HG02588 (cell line): ENCODE results near the gene TMX1.
A peak's percentile ranks its signal among the peaks of the same experiment; 100 is the strongest.
"Not testable (repeated sequence)": the region's sequence is repeated elsewhere in the genome, so short reads cannot be mapped to it uniquely, and the experiment has no call there.

Experiments used
- ATAC-seq: cut with Tn5 transposase; IDR thresholded peaks from one replicate; pipeline ENCODE4 v1.9.1; 2021; ENCODE audit warnings: mild to moderate bottlenecking, moderate library complexity; ENCODE audit not compliant: unreplicated experiment

Gene TMX1, protein sequence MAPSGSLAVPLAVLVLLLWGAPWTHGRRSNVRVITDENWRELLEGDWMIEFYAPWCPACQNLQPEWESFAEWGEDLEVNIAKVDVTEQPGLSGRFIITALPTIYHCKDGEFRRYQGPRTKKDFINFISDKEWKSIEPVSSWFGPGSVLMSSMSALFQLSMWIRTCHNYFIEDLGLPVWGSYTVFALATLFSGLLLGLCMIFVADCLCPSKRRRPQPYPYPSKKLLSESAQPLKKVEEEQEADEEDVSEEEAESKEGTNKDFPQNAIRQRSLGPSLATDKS

DNA sequence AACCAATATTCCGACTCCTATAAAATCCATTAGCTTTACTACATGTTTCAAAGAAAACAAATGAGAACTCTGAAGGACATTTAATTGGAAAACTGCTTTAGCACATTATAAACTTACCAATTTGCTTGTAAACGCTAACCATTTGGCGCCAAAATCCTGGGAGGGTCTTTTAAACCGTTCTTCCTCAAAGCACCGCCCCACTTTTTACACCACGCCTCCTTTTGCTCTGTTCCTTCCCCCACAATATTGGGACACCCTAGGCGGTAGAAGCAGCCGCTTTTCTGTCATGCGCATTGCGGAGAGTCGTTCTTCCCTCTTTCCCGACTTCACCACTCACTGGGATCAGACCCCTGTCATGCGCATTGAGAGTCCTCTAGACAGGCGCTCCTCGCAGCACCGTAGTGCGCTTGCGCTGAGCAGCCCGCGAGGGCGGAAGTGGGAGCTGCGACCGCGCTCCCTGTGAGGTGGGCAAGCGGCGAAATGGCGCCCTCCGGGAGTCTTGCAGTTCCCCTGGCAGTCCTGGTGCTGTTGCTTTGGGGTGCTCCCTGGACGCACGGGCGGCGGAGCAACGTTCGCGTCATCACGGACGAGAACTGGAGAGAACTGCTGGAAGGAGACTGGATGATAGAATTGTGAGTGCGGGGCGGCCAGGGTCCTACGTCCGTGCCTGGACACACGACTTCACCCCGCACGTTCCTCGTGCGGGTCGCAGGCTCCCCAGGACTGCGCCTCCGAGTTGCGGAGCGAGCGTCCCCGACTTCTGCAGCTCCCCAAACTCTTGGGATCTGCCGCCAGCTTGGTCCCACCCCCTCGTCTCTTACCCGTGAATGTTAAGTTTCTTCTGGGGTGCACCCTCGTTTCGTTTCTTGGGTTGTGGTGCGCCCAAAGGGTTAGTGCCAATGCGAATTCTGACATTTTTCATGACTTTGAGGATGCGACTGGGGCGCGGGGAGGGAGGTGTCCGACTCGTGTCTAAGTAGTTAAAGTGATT lies at the start of gene TMX1:
TSS of gene TMX1 (plus strand) at position 435 of the 991 bp plus-strand sequence. CDS start at position 481, 46 bp downstream.
- ATAC-seq: peak; percentile 83

- no peak for ATAC-seq
These were observed 38.2 kb upstream of the TMX1 start for GRCh38 chr14:51201890-51202289.

- peak; percentile 69 for ATAC-seq
These were observed 37.0 kb upstream of the TMX1 start for GRCh38 chr14:51202914-51203665.

DNA sequence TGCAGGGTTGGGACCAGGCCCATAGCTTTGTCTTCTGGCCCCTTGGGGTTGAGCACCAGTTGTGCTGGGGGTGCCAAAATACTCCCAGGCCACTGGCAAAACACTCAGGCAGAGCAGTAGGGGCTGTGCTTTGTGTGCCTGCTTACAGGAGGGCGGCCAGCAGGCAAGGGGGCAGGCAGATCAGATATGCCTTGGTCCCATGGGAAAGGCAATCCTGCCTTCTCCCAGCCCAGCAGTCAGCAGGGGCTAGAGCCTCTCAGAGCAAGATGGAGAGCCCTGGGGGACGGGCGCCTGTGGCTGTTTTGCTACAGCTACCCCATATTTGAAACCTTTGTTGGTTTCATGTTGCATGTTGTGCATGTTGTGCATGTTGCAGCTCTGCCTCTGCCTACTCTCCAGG lies 36.2 kb upstream of the TMX1 start:
- no peak for ATAC-seq

DNA sequence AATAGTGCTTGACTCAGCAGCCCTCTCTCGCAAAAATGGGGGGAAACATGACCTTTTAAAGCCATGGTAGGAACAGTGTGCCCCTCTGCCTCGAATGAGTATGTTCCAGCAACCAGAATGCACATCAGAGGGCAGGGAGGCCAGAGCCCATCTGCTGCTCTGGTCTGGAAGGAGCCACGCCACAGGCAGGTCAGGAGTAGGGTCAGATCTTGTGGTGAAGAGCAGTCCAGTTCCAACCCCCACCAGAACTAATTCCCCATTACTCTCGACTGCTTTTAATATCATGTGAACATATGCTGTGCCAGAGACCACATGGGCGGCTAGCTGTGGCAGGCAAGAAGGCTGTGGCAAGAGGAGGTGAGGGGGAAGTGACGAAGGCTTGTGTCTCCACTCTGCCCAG lies 34.6 kb upstream of the TMX1 start:
- ATAC-seq: no peak

GRCh38 chr14:51206462-51206861 lies 33.6 kb upstream of the TMX1 start:
- ATAC-seq: no peak

DNA sequence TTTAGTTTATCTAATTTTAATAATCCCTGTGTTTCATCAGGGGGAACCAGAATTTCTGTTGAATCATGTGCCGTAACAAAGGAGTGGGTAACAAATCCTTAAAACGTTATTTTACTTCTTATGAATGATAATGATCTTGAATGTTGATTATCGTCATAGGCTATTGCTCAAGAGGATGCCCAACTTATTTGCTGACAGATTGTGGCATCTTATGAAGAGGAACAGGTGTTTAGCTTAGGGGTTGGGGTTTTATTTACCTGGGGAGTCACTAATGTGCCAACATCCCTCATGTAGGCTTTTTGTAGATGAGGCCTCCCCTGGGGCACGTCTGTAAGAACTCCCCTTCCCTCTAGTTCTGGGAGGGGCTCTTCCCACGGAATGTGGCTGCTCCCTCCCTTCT lies 32.4 kb upstream of the TMX1 start:
- no peak for ATAC-seq

- no peak for ATAC-seq
These were observed 31.1 kb upstream of the TMX1 start for GRCh38 chr14:51208982-51209381.

- peak; percentile 45 for ATAC-seq
These were observed 30.6 kb upstream of the TMX1 start for GRCh38 chr14:51209457-51209856.

GRCh38 chr14:51210594-51210993 lies 29.5 kb upstream of the TMX1 start:
- no peak for ATAC-seq

- ATAC-seq: no peak
These were observed 28.9 kb upstream of the TMX1 start for GRCh38 chr14:51211149-51211548.

GRCh38 chr14:51216602-51217001 lies 23.4 kb upstream of the TMX1 start:
- ATAC-seq: no peak

DNA sequence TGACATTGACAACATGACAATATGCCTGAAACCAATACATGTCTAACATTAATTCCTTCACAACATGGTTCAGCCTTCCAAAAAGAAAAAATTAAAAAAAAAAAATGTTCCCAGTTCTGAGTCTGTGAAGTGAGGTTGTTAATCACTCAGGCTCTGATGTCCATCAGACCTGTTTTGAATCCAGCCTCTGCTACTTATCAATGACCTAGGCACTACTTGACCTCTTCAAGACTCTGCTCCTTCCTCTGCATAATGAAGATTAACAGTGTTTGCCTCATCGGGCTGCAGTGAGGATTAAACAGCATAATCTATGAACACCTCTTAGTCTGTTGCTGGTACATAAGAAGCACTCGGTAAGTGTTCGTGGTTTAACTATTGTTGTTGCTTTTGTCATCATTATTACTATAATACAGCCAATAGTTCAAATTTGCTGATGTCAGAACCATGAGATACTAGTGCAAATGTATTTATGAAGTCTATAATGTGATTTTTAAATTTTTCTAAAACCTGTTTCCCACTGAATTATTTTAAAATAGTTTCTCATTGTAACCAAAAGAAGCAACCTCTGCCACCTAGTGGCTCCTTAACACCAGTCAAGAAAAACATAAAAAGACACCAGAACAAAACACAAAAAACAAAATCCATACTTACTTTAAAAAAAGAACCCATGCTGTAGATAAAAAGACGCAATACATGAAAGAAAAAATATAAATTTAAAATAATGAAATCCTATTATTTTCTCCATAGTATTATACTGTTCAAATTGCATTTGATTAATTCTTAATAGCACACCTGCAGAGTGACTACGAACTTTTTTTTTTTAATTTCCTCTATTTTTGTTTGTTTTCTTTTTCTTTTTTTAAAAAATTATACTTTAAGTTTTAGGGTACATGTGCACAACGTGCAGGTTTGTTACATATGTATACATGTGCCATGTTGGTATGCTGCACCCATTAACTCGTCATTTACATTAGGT lies 20.3 kb upstream of the TMX1 start:
- no peak for ATAC-seq

GRCh38 chr14:51223463-51223862 lies 16.6 kb upstream of the TMX1 start:
- ATAC-seq: not testable (repeated sequence)

GRCh38 chr14:51224551-51224950 lies 15.5 kb upstream of the TMX1 start:
- ATAC-seq: no peak

DNA sequence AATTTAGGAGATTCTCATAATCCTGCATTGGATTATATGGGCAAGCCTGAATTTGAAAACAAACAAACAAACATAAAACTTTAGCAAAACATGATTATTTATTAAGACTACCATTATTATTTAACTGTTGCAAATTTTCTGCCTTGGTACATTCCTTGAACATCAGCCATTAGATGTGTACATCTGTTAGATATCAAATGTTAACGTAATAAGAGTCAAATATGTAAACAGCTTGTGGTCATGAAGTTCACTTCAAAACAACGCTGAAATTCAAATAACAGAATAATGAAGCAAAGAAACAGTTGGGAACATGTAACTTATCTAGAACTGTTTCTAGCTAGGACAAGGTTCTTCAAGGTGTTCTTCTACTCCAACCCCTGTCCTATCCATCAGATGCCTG lies 14.3 kb upstream of the TMX1 start:
- ATAC-seq: no peak

DNA sequence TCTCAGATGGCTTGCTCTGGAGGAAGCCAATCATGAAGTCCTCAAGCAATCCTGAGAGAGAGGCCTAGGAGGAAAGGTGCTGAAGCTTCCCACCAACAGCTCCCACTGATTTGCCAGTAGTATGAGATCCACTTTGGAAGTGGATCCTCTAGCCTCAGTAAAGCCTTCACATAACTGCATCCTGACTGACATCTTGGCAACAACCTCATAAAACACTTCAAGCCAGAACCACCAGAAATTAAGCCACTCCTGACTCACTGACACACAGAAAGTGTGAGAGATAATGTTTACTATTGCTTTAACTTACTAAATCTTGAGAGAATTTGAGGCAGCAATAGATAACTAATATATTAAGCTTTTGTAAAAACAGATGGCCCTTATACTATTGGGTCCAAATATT lies 11.7 kb upstream of the TMX1 start:
- no peak for ATAC-seq

GRCh38 chr14:51228890-51229289 lies 11.2 kb upstream of the TMX1 start:
- ATAC-seq: no peak

DNA sequence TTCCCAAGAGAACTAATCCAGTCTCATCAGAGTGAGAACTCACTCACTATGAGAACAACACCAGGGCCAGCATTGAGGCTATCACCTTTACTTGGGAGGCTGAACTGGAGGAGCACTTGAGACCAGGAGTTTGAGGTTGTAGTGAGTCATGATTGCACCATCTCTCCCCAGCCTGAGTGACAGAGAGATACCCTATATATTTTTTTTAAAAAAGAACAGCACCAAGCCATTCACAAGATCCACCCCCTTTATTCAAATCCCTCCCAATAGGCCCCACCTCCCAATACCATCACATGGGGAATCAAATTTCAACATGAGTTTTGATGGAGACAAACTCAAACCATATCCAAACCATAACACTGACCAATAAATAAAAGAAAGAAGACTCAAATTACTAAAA lies 3.7 kb upstream of the TMX1 start:
- ATAC-seq: no peak

DNA sequence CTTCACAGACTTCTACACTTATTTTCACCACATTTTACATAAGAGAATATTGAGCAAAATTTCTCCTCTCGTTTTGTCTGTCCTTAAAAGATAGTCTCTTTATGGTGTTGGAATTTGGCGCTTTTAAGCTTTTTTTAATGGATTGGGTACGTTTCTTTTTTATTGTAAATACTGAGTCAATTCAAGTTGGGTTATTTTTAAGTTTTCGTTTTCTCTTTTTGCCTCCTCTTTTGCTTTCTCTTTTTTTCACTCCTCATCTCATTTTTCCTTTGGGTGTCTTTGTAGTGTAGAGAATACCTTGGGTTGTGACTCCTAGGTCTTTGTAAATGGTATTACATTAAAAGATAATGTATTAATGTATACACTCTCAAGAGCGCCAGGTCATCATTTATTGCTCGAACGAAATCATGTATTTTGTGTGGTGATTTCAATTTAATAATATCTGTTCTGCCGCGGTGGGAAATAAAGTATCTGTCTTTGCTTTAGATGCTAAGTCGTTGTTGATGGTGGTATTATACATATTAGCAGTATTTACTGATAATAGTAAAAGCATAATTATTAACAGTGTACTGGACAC lies 845 bp downstream of the TMX1 start:
- ATAC-seq: no peak
